Measurements from ENCODE around the gene ZNF33B. TPM values are rescaled to one million over a fixed set of nuclear protein-coding genes. Genes with fewer than 3 reads are reported as not detected.

ZNF33B gene
- polyA plus RNA-seq, 4 donors = 8.7 to 50.9 (median 16.1) TPM

Other genes with a start within 250 kb of the ZNF33B start
- 10 to 100 TPM in 2 of 4 donors, 1 to 10 TPM in 2; 6.8 to 15.7 (median 9.0) TPM for gene BMS1, start 144.2 kb upstream of the ZNF33B start, polyA plus RNA-seq

Measured in small intestine (tissue), 4 donors.